Mesothelial cell of epicardium (in vitro differentiated cells): ENCODE measurements around the gene JPH2. TPM values are rescaled to one million over a fixed set of nuclear protein-coding genes. Genes with fewer than 3 reads are reported as not detected.
"Not testable (repeated sequence)": the region's sequence is repeated elsewhere in the genome, so short reads cannot be mapped to it uniquely, and the experiment has no call there.

Experiments
- DNase-seq, 2 experiments: peaks; one replicate each; pipeline ENCODE4 v3.0.0; 2021; ENCODE audit warnings: low spot score in 2 of 2; ENCODE audit not compliant: unreplicated experiment in 2 of 2
- H3K27ac Mint-ChIP-seq: 2 replicates; pipeline ENCODE4 v1.8.0; 2021; ENCODE audit warnings: mixed read lengths
- H3K27me3 Mint-ChIP-seq: 2 replicates; pipeline ENCODE4 v1.8.0; 2021; ENCODE audit warnings: low read depth, mixed read lengths
- H3K36me3 Mint-ChIP-seq: 2 replicates; pipeline ENCODE4 v1.8.0; 2021; ENCODE audit warnings: mixed read lengths
- H3K4me1 Mint-ChIP-seq: 2 replicates; pipeline ENCODE4 v1.8.0; 2021; ENCODE audit warnings: mixed read lengths
- H3K4me3 Mint-ChIP-seq: 2 replicates; pipeline ENCODE4 v1.8.0; 2021; ENCODE audit warnings: mild to moderate bottlenecking, moderate library complexity, mixed read lengths
- H3K9me3 Mint-ChIP-seq: 2 replicates; pipeline ENCODE4 v1.8.0; 2021; ENCODE audit warnings: mixed read lengths
- total RNA-seq: library from RNA; stranded (reverse); gene quantifications from 3 replicates; pipeline ENCODE4 v1.2.1, GENCODE V29; 2021
- TF ChIP-seq, protein P1 (sequence below): fragments of 200-600 bp; sonication (generic); IDR thresholded peaks from one replicate; pipeline ENCODE4 v1.5.0; 2021; ENCODE audit warnings: antibody characterized with exemption; ENCODE audit not compliant: unreplicated experiment

JPH2 gene
- total RNA-seq: 3.4 to 4.2 TPM (median 3.5 TPM) in 3 replicates

- no peak for DNase-seq
- TF ChIP-seq, protein P1, sequence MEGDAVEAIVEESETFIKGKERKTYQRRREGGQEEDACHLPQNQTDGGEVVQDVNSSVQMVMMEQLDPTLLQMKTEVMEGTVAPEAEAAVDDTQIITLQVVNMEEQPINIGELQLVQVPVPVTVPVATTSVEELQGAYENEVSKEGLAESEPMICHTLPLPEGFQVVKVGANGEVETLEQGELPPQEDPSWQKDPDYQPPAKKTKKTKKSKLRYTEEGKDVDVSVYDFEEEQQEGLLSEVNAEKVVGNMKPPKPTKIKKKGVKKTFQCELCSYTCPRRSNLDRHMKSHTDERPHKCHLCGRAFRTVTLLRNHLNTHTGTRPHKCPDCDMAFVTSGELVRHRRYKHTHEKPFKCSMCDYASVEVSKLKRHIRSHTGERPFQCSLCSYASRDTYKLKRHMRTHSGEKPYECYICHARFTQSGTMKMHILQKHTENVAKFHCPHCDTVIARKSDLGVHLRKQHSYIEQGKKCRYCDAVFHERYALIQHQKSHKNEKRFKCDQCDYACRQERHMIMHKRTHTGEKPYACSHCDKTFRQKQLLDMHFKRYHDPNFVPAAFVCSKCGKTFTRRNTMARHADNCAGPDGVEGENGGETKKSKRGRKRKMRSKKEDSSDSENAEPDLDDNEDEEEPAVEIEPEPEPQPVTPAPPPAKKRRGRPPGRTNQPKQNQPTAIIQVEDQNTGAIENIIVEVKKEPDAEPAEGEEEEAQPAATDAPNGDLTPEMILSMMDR: no peak
These were observed at the start of gene JPH2 for GRCh38 chr20:44187054-44187771. Gene JPH2 (minus strand): TSS chr20:44187188. CDS start chr20:44186705, 483 bp downstream.

DNA sequence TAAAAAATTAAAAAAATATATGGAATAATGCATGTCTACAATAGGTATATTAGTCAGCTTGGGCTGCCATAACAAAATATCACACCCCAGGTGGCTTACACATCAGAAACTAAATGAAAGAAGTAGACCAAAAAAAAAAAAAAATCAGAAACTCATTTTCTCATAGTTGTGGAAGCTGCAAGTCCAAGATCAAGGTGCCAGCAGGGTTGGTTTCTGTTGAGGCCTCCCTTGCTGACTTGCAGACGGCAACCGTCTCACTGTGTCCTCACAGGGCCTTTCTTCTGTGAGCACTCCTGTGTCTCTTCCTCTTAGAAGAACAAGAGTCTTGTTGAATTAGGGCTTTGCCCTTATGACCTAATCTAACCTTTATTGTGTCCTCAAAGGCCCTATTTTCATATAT lies 48.7 kb upstream of the JPH2 start:
- H3K27me3 Mint-ChIP-seq: peaks cover 7% of the 10 kb centered on the region
- no peaks in the 10 kb centered on the region for H3K9me3 Mint-ChIP-seq
- H3K27ac Mint-ChIP-seq: no peak overlapping the region
- H3K4me1 Mint-ChIP-seq: no peaks in the 10 kb centered on the region
- H3K36me3 Mint-ChIP-seq: no peaks in the 10 kb centered on the region
- no peak for DNase-seq
- no peak overlapping the region for H3K4me3 Mint-ChIP-seq
- TF ChIP-seq, protein P1: no peak

More at GRCh38 chr20:44187054-44187771, at the start of gene JPH2:
- H3K9me3 Mint-ChIP-seq: no peaks in the 10 kb centered on the region
- H3K36me3 Mint-ChIP-seq: no peaks in the 10 kb centered on the region
- H3K27me3 Mint-ChIP-seq: no peaks in the 10 kb centered on the region
- H3K4me3 Mint-ChIP-seq: peak within 1 kb of the TSS; percentile 70
- H3K4me1 Mint-ChIP-seq: peaks cover 27% of the 10 kb centered on the region
- H3K27ac Mint-ChIP-seq: peak within 1 kb of the TSS; percentile 18

- Mint-ChIP-seq H3K9me3 (no peaks in the 10 kb centered on the region), H3K4me3 (no peak overlapping the region), H3K27ac (no peak overlapping the region)
These were observed 47.8 kb upstream of the JPH2 start for GRCh38 chr20:44234566-44235317.

DNA sequence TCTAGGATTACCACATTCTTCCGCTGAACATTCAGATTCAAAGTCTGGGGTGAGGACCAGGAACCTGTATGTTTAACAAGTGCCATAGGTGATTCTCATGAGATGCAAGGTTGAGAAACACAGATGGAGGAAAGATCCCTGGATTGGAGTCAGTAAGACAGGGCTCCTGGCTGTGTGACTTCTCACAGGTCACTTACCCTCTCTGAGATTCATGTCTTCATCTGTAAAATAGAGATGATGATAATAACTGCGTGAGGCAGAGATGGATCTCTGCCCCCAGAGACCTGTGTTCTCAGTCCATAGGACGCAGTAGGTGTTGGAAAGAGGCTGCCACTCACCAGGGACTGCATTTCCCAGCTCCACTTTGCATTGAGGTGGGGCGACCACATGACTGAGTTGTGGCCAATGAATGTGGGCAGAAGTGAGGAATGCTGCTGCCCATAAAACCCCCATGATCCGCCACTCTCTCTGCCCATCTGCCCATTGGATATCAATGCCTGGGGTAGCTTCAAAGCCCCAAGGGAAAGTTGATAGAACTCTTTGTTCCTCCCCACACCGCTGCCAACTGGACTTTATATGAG lies 46.5 kb upstream of the JPH2 start:
- no peaks in the 10 kb centered on the region for H3K27me3 Mint-ChIP-seq

More at GRCh38 chr20:44234566-44235317, 47.8 kb upstream of the JPH2 start:
- TF ChIP-seq, protein P1: no peak
- H3K4me1 Mint-ChIP-seq: no peaks in the 10 kb centered on the region
- H3K27me3 Mint-ChIP-seq: peaks cover 1% of the 10 kb centered on the region
- no peaks in the 10 kb centered on the region for H3K36me3 Mint-ChIP-seq
- DNase-seq: no peak

DNA sequence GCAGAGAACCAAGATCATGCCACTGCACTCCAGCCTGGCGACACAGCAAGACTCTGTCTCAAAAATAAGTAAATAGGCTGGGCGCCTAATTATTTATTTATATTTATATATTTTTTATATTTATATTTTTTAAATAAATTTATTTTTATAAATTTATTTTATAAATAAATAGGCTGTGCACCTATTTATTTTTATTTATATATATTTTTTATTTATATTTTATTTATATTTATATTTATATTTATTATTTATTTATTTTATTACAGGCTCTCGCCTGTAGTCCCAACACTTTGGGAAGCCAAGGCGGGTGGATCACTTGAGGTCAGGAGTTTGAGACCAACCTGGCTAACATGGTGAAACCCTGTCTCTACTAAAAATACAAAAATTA lies 45.5 kb upstream of the JPH2 start:
- not testable (repeated sequence) for H3K27ac Mint-ChIP-seq, H3K27me3 Mint-ChIP-seq

More for the DNA sequence above, 46.5 kb upstream of the JPH2 start:
- H3K9me3 Mint-ChIP-seq: no peaks in the 10 kb centered on the region
- no peak overlapping the region for H3K4me3 Mint-ChIP-seq
- H3K36me3 Mint-ChIP-seq: no peaks in the 10 kb centered on the region
- TF ChIP-seq, protein P1: no peak
- no peak overlapping the region for H3K27ac Mint-ChIP-seq
- no peaks in the 10 kb centered on the region for H3K4me1 Mint-ChIP-seq
- DNase-seq: no peak

More for the DNA sequence above, 45.5 kb upstream of the JPH2 start:
- not testable (repeated sequence) for DNase-seq, H3K4me3 Mint-ChIP-seq, H3K4me1 Mint-ChIP-seq, H3K9me3 Mint-ChIP-seq, H3K36me3 Mint-ChIP-seq
